Central memory CD4-positive, alpha-beta T cell (primary cell): ENCODE results near the gene CLDN20.

Source experiments
- DNase-seq: peaks from one replicate; pipeline ENCODE4 v3.0.0; 2022

The CLDN20 gene

DNA sequence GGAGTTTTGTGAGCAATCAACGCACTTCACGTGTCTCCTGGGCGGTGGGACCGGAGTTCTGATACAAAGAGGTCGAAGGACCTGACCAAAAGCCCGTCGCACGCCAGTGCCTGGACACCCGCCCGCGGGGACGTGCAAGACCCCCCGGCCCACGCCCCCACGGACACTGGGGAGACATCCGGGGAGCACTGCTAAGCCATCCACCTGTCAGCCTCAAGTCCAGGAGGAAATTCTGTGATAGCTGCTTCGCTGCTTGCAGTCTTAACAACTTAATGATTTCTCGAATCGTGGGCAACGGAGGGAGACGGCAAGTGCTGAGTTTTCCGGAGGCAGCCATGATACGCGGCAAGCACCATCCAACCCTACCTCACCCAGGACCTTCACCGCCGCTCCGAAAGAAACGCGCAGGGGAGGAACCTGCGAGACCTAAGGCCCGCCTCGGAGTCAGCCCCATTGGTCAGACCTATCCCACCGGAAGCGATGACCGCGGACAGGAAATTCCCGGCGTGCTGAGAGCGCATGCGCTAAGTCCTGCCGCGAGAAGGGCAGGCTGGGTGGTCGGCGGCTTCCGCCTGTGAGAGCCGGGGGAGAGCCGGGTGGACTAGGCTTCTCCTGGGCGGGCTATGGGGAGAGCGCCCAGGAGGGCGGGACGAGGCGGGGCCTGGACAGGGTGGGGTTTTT lies 50.4 kb downstream of the CLDN20 start, which contains the start of gene TFB1M:
TSS of gene TFB1M (minus strand) at position 393 of the 681 bp plus-strand sequence. CDS start at position 337, 56 bp downstream.
- DNase-seq: peak; percentile 97

- no peak for DNase-seq
Observed at GRCh38 chr6:155314773-155315515, 51.1 kb downstream of the CLDN20 start.

- no peak for DNase-seq
Observed at GRCh38 chr6:155315516-155315871, 51.7 kb downstream of the CLDN20 start.

DNA sequence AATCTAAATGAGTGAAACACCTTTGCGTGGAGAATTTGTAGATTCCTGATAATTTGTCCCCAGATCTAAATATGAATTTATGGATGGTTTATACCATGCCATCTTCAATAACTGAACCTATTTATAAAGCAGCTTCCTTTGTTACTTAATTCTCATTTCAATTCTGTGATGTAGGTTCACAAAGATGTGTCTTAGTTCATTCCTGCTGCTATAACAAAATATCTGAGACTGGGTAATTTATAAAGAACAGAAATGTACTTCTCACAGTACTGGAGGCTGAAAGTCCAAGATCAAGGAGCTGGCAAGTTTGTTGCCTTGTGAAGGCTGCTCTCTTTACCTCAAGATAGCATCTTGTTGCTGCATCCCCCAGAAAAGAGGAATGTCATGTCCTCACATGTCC lies 52.6 kb downstream of the CLDN20 start:
- DNase-seq: no peak

GRCh38 chr6:155317186-155317585 lies 53.4 kb downstream of the CLDN20 start:
- DNase-seq: no peak

DNA sequence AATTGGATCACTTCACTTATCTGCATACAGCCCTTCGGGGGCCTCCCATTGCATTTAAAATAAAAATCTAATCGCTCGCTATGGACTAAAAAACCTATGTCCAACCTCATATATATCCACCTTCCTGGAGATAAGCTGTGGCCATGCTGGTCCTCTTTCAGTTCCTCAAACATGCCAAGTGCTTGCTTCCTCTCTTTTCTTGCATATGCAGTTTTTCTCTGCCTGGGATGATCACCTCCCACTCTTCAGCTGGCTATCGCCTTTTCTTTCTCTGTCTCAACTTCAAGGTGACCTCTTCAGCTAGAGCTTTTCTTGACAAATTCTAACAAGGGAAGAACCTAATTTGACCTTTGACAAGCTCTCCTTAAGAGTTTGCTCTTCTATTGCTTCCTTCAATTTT lies 56.1 kb downstream of the CLDN20 start:
- DNase-seq: no peak

DNA sequence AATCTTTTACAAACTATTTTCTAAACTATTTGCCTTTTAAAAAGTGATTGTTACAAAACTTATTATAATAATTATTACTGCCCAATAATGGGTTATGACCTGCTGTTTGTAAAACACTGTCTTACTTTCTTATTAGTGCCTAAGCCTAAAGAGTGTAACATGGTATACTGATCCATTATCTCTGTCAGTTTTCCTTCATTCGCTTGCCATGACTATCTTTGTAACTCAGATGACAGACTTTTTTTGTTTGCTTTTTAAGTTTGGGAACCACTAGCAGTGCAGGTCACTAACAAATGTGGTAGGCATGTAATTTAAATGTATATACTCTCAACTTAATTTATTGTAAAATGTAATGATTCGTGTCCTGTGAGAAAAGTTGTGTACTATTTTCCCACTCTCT lies 60.4 kb downstream of the CLDN20 start:
- no peak for DNase-seq

DNA sequence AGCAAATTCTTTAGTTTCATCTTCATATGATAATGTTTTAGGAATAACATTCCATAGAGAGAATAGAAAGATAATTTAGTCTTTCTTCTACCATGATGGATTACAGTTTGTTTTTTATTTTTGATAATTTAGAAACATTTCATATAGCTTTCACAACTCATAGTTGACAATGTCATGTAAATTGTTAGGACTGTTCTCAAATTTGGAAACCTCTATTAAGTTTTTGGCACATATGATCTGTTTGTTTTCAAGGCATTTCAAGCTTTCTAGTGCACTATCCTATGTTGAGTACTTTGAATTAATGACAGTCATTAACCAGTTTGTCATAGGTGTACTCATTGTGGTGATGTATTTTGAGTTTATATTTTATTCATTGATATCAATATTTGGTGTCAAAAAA lies 61.2 kb downstream of the CLDN20 start:
- DNase-seq: no peak

DNA sequence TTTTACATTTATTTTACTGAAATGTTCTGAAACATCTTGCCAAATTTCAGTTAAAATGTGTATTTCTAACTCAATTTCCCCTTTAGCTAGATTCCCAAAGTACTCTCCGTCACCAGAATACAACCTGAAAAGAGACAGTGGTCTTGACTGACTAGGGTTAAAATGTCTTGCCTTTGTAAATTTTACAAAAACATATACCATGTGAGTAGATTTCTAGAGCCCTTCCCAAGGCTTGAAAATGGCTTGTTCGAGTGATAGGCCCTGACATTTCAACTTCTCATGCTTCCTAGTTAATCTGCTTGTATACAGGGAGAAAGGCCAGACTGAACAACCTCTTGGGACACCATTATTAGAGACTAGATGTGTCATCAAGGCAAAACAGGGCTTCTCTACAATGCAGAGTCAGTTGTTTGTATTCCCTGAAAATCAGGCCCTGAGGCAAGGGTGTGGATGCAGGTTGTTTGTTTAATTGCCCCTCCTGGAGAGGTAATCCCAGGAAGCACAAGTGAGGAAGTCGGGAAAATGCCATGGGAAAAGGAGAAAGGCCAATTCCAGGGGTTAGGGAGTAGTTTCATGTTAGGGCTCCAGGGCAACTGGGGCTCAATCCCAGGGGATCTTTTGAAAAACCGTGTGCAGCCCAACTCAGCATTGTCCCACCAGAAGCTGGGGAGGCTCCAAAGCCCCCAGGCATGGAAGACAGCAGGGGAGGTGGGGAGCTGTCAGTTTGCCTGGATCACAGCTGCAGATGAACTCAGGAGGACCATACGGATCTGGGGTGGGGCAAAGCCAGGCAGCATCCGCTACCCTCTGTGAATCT lies 62.1 kb downstream of the CLDN20 start:
- DNase-seq: no peak
